WI38 (cell line): Measurements from ENCODE around the gene TUBA4B.

ENCODE experiments used
- H3K4me3 ChIP-seq: 2 replicates; pipeline ENCODE4 v1.5.1; 2011; ENCODE audit warnings: low read depth, mild to moderate bottlenecking, control low read depth, low read length
- CTCF ChIP-seq: IDR thresholded peaks from 2 replicates; pipeline ENCODE4 v1.5.1; 2012; ENCODE audit warnings: low read depth, mild to moderate bottlenecking, control low read depth, low read length

The TUBA4B gene

GRCh38 chr2:219252900-219253752, at the start of gene TUBA4B:
Gene TUBA4B (plus strand): TSS chr2:219253243. CDS start chr2:219253408, 165 bp downstream.
- H3K4me3 ChIP-seq, result peak within 1 kb of the TSS; percentile 54
- TF ChIP-seq CTCF, result no peak

DNA sequence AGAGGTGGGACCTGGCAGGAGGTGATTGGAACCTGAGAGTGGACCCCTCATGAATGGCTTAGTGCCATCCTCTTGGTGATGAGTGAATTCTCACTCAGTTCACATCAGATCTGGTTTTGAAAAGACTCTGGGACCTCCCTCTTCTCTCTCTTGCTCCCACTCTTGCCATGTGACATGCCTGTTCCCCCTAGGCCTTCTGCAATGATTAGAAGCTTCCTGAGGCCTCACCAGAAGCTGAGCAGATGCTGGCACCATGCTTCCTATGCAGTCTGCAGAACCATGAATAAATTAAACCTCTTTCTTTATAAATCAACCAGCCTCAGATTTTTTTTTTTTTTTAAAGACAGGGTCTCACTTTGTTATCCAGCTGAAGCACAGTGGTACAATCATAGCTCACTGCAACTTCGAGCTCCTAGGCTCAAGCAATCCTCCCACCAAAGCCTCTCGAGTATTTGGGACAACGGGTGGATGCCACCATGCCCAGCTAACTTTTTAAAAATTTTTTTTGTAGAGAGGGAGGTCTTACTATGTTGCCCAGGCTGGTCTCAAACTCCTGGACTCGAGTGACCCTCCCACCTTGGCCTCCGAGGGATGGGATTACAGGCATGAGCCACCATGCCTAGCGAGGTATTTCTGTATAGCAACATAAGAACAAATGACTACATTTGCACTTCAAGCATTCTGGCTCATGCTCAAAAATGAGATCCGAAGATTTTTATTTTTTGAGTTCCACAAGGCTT, 48.4 kb upstream of the TUBA4B start:
- H3K4me3 ChIP-seq, result no peak overlapping the region
- TF ChIP-seq CTCF, result no peak

- no peak overlapping the region for H3K4me3 ChIP-seq
- TF ChIP-seq CTCF, result no peak
Measured at GRCh38 chr2:219205165-219205538, 47.9 kb upstream of the TUBA4B start.

- peak overlapping the region; percentile 73 for H3K4me3 ChIP-seq
- no peak for TF ChIP-seq CTCF
Measured at GRCh38 chr2:219205981-219206327, 47.1 kb upstream of the TUBA4B start.

GRCh38 chr2:219206328-219207133, 46.5 kb upstream of the TUBA4B start, which contains the start of gene ZFAND2B:
Gene ZFAND2B (plus strand): TSS chr2:219206782. CDS start chr2:219206988, 206 bp downstream.
- peak within 1 kb of the TSS; percentile 73 for H3K4me3 ChIP-seq
- TF ChIP-seq CTCF, result no peak

DNA sequence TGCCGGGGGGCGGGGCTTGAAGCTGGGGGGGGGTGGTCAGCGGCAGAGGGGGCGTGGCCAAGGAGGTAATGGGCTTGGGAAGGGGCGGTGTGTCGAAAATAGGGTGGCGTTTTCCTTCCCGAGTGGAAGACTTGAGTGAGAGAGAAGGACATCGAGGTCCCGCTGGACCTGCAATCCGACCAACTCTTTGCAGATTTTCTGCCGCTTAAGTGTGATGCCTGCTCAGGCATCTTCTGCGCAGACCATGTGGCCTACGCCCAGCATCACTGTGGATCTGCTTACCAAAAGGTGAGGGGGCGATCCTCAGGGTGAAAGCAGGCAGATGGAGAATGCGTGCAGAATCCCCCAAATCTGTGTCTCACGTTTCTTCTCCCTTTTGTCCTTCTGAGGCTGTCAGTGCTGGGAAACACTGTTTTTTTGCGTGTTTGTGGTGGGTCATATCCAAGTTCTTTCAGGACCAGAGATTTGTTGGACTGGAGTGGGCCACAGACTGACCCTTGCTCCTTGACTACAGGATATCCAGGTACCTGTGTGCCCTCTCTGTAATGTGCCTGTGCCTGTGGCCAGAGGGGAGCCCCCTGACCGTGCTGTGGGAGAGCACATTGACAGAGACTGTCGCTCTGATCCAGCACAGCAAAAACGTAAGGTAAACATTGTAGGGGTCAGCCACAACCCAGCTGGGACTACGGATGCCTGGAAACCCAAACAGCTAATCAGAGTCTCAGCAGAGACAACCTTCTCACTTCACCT, 45.7 kb upstream of the TUBA4B start:
- no peak for TF ChIP-seq CTCF
- peak overlapping the region; percentile 73 for H3K4me3 ChIP-seq
